Mesothelial cell of epicardium (in vitro differentiated cells): Measurements from ENCODE around the gene HMCN1. TPM values are rescaled to one million over a fixed set of nuclear protein-coding genes. Genes with fewer than 3 reads are reported as not detected.

ENCODE experiments used
- DNase-seq, 2 experiments: peaks; one replicate each; pipeline ENCODE4 v3.0.0; 2021; ENCODE audit warnings: low spot score in 2 of 2; ENCODE audit not compliant: unreplicated experiment in 2 of 2
- H3K27ac Mint-ChIP-seq: 2 replicates; pipeline ENCODE4 v1.8.0; 2021; ENCODE audit warnings: mixed read lengths
- H3K27me3 Mint-ChIP-seq: 2 replicates; pipeline ENCODE4 v1.8.0; 2021; ENCODE audit warnings: low read depth, mixed read lengths
- H3K36me3 Mint-ChIP-seq: 2 replicates; pipeline ENCODE4 v1.8.0; 2021; ENCODE audit warnings: mixed read lengths
- H3K4me1 Mint-ChIP-seq: 2 replicates; pipeline ENCODE4 v1.8.0; 2021; ENCODE audit warnings: mixed read lengths
- H3K4me3 Mint-ChIP-seq: 2 replicates; pipeline ENCODE4 v1.8.0; 2021; ENCODE audit warnings: mild to moderate bottlenecking, moderate library complexity, mixed read lengths
- H3K9me3 Mint-ChIP-seq: 2 replicates; pipeline ENCODE4 v1.8.0; 2021; ENCODE audit warnings: mixed read lengths
- total RNA-seq: library from RNA; stranded (reverse); gene quantifications from 3 replicates; pipeline ENCODE4 v1.2.1, GENCODE V29; 2021
- TF ChIP-seq, protein P1 (sequence below): fragments of 200-600 bp; sonication (generic); IDR thresholded peaks from one replicate; pipeline ENCODE4 v1.5.0; 2021; ENCODE audit warnings: antibody characterized with exemption; ENCODE audit not compliant: unreplicated experiment

HMCN1 gene
- total RNA-seq, 1 donor from 2014 or later = 48.8 TPM

DNA sequence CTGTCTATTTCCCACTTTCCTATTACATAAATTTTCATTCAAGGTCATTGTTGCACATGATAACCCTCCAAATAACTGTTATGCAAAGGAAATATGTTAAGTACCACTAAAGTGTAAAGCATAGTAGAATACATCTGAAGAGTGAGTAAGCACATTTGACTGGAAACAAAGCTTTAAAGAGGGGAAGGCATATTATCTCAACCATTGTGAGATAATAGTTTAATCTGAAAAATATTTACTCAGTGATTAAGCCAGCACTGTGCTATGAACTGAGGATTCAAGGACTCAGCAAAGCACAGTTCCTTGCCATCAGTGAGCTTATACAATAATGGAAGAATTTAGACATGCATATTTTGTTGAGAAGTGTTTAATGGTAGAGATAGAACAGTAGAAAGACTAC is 127.4 kb downstream of the HMCN1 start:
- no peak for DNase-seq
- Mint-ChIP-seq H3K27ac (no peak overlapping the region), H3K27me3 (no peaks in the 10 kb centered on the region), H3K36me3 (peaks cover 7% of the 10 kb centered on the region), H3K9me3 (no peaks in the 10 kb centered on the region), H3K4me3 (no peak overlapping the region), H3K4me1 (peaks cover 24% of the 10 kb centered on the region)
- TF ChIP-seq, protein P1, sequence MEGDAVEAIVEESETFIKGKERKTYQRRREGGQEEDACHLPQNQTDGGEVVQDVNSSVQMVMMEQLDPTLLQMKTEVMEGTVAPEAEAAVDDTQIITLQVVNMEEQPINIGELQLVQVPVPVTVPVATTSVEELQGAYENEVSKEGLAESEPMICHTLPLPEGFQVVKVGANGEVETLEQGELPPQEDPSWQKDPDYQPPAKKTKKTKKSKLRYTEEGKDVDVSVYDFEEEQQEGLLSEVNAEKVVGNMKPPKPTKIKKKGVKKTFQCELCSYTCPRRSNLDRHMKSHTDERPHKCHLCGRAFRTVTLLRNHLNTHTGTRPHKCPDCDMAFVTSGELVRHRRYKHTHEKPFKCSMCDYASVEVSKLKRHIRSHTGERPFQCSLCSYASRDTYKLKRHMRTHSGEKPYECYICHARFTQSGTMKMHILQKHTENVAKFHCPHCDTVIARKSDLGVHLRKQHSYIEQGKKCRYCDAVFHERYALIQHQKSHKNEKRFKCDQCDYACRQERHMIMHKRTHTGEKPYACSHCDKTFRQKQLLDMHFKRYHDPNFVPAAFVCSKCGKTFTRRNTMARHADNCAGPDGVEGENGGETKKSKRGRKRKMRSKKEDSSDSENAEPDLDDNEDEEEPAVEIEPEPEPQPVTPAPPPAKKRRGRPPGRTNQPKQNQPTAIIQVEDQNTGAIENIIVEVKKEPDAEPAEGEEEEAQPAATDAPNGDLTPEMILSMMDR = no peak

DNA sequence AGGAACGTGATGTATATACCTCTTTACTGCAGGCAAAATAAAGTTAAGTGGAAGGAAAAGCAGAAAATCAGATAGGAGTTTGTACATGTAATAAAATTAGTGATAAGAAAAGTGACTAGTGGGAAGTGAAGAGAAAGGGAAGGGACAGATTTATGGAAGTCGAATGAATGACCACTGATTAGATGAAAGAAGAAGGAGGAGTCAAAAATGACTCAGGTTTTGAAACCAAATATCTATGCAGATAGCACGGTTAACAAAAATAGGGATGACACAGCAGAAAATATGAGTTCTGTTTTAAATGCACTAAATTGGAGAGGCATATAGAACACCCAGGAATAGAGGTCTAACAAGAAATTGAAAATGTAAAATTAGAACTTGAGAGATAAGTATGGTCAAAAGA is 128.0 kb downstream of the HMCN1 start:
- no peaks in the 10 kb centered on the region for H3K27me3 Mint-ChIP-seq
- H3K36me3 Mint-ChIP-seq = peaks cover 7% of the 10 kb centered on the region

DNA sequence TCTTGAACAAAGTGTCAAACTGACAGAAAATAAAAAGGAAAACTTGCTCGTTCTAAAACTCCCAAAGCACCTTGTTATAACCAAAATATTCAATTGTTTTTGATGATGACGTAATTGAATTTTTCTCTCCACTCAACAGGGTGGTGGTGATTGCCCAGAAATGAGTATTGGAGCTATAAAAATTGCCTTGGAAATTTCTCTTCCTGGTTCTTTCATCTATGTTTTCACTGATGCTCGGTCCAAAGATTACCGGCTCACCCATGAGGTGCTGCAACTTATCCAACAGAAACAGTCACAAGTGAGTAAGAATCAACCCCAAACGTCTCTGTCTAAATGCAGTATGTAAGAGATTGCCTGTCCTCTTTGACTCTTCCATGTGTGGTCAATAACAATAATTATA is 130.1 kb downstream of the HMCN1 start:
- peaks cover 10% of the 10 kb centered on the region for H3K36me3 Mint-ChIP-seq
- TF ChIP-seq, protein P1 = no peak
- H3K4me3 Mint-ChIP-seq = no peak overlapping the region
- peaks cover 21% of the 10 kb centered on the region for H3K4me1 Mint-ChIP-seq
- no peak overlapping the region for H3K27ac Mint-ChIP-seq
- H3K27me3 Mint-ChIP-seq = no peaks in the 10 kb centered on the region
- DNase-seq = no peak
- H3K9me3 Mint-ChIP-seq = no peaks in the 10 kb centered on the region

More for the DNA sequence above, 128.0 kb downstream of the HMCN1 start:
- H3K9me3 Mint-ChIP-seq = no peaks in the 10 kb centered on the region
- peaks cover 24% of the 10 kb centered on the region for H3K4me1 Mint-ChIP-seq
- DNase-seq = no peak
- TF ChIP-seq, protein P1 = no peak
- H3K4me3 Mint-ChIP-seq = no peak overlapping the region
- peak overlapping the region; percentile 1 for H3K27ac Mint-ChIP-seq

DNA sequence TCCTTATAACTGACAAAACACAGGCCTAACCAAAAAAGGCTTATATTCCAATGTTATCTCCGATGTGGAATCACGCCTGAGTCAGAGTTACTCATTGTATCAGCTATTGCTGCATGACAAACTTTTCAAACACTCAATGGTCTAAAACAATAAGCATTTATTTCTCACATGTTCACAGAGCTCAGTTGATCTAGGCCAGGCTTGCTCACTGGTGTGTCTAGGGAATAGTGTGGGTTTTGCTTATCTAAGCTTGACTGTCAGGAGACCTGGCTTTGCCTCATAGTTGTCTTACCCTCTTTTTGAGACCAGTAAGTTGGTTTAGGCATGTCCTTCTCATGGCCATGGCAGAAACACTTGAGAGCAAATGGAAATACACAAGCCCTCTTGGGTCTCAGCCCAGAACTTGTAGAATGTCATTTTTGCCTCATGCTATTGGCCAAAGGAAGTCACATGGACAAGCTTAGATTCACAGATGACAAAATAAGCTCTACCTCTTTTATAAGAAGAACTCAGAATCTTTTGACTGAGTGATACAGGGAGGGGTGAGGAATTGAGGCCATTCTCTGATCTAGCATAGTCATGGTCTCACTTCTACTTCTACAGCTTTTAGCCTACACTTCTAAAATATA is 130.8 kb downstream of the HMCN1 start:
- no peak overlapping the region for H3K27ac Mint-ChIP-seq
- DNase-seq = no peak
- H3K9me3 Mint-ChIP-seq = no peaks in the 10 kb centered on the region
- H3K4me1 Mint-ChIP-seq = peaks cover 21% of the 10 kb centered on the region
- TF ChIP-seq, protein P1 = no peak
- H3K27me3 Mint-ChIP-seq = no peaks in the 10 kb centered on the region
- H3K36me3 Mint-ChIP-seq = peaks cover 10% of the 10 kb centered on the region
- H3K4me3 Mint-ChIP-seq = no peak overlapping the region

DNA sequence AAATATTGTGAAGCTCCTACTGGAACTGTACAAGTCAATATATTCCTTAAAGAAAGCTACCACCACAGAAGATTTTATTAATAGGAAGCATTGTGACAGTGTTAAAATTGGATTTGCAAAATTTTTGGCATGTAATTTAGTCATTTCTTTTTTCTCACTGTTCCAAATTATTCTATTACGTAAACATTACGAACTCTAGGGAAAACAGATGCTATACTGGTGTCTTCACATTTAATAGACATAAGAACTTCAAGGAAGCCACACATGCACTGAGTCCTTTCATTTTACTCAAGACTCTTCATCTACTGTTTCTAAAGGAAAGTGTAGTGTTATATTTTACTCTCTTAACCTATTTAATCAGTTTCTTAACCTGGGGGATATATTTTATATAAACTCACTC is 135.4 kb downstream of the HMCN1 start:
- Mint-ChIP-seq H3K4me1 (peaks cover 9% of the 10 kb centered on the region), H3K27me3 (no peaks in the 10 kb centered on the region), H3K27ac (no peak overlapping the region), H3K36me3 (peaks cover 10% of the 10 kb centered on the region), H3K4me3 (no peak overlapping the region), H3K9me3 (no peaks in the 10 kb centered on the region)
- TF ChIP-seq, protein P1 = no peak
- no peak for DNase-seq
